Activated T-cell treated with anti-CD3 and anti-CD28 coated beads for 1 hour (primary cell): ENCODE measurements around the gene SLC17A8.
"Not testable (repeated sequence)": the region's sequence is repeated elsewhere in the genome, so short reads cannot be mapped to it uniquely, and the experiment has no call there.

Experiments
- DNase-seq: peaks from one replicate; pipeline ENCODE4 v3.0.0-alpha.2; 2020; ENCODE audit warnings: low read depth

Gene SLC17A8

GRCh38 chr12:100356644-100357223, at the start of gene SLC17A8:
SLC17A8 (plus strand) TSS chr12:100357074; CDS start chr12:100357392, 318 bp downstream.
- DNase-seq: no peak

GRCh38 chr12:100308138-100308537, 48.7 kb upstream of the SLC17A8 start:
- DNase-seq: not testable (repeated sequence)

GRCh38 chr12:100311317-100311716, 45.6 kb upstream of the SLC17A8 start:
- DNase-seq: no peak

- DNase-seq: no peak
Measured at GRCh38 chr12:100317371-100317770, 39.5 kb upstream of the SLC17A8 start.

- DNase-seq: no peak
Measured at GRCh38 chr12:100324498-100324897, 32.4 kb upstream of the SLC17A8 start.

GRCh38 chr12:100326208-100326607, 30.7 kb upstream of the SLC17A8 start:
- DNase-seq: no peak

- DNase-seq: no peak
Measured at GRCh38 chr12:100329800-100330199, 27.1 kb upstream of the SLC17A8 start.

- DNase-seq: no peak
Measured at GRCh38 chr12:100331871-100332270, 25.0 kb upstream of the SLC17A8 start.

- DNase-seq: no peak
Measured at GRCh38 chr12:100332852-100333251, 24.0 kb upstream of the SLC17A8 start.

GRCh38 chr12:100337299-100337698, 19.6 kb upstream of the SLC17A8 start:
- DNase-seq: no peak

GRCh38 chr12:100337727-100338126, 19.1 kb upstream of the SLC17A8 start:
- DNase-seq: no peak

- no peak for DNase-seq
Measured at GRCh38 chr12:100339071-100339470, 17.8 kb upstream of the SLC17A8 start.

- DNase-seq: not testable (repeated sequence)
Measured at GRCh38 chr12:100342897-100343296, 14.0 kb upstream of the SLC17A8 start.

GRCh38 chr12:100344351-100344750, 12.5 kb upstream of the SLC17A8 start:
- not testable (repeated sequence) for DNase-seq

- DNase-seq: no peak
Measured at GRCh38 chr12:100345020-100345767, 11.7 kb upstream of the SLC17A8 start.

- no peak for DNase-seq
Measured at GRCh38 chr12:100346660-100347059, 10.2 kb upstream of the SLC17A8 start.

- DNase-seq: no peak
Measured at GRCh38 chr12:100348657-100349454, 8.0 kb upstream of the SLC17A8 start.

GRCh38 chr12:100359248-100359647, 2.4 kb downstream of the SLC17A8 start:
- DNase-seq: no peak

GRCh38 chr12:100359822-100360221, 2.9 kb downstream of the SLC17A8 start:
- DNase-seq: no peak

- no peak for DNase-seq
Measured at GRCh38 chr12:100360450-100360849, 3.6 kb downstream of the SLC17A8 start.

- no peak for DNase-seq
Measured at GRCh38 chr12:100364324-100364723, 7.5 kb downstream of the SLC17A8 start.

GRCh38 chr12:100365411-100365810, 8.5 kb downstream of the SLC17A8 start:
- no peak for DNase-seq

- no peak for DNase-seq
Measured at GRCh38 chr12:100368066-100368465, 11.2 kb downstream of the SLC17A8 start.
